Measurements from ENCODE around the gene EPM2AIP1.
"Not testable (repeated sequence)": the region's sequence is repeated elsewhere in the genome, so short reads cannot be mapped to it uniquely, and the experiment has no call there.

EPM2AIP1 gene

DNA sequence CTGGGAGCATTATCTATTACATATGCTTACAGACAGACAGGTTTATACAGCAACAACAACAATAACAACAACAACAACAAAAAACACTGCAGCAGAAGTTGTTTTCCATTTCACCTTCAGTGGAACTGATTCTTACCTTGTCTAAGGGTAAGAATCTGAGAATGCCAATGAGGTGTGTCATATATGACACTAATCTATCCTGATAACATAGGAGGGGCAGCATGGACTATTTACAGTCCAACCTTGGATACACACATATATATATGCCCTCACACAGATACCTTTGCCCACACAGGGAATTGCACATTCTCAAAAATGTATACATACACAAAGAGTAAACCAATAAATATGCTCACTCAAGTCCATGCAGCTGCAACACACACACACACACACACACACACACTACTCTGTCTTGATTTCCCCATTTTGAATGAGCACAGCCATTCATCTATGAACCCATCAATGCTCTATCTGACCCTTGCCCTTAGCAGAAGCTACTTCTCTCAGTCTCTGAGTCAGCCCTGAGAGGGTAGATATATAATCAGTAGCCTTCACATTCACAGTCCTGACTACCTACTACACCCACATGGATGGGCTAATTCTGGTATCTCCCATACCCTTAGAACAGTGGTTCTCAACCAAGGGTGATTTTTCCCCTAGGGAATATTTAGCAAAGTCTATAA is 38.3 kb downstream of the EPM2AIP1 start:
- DNase-seq (ENCODE audit: low read depth) = no peak

- not testable (repeated sequence) for DNase-seq (ENCODE audit: low read depth)
Measured at GRCh38 chr3:36947814-36948213, 45.1 kb downstream of the EPM2AIP1 start.

DNA sequence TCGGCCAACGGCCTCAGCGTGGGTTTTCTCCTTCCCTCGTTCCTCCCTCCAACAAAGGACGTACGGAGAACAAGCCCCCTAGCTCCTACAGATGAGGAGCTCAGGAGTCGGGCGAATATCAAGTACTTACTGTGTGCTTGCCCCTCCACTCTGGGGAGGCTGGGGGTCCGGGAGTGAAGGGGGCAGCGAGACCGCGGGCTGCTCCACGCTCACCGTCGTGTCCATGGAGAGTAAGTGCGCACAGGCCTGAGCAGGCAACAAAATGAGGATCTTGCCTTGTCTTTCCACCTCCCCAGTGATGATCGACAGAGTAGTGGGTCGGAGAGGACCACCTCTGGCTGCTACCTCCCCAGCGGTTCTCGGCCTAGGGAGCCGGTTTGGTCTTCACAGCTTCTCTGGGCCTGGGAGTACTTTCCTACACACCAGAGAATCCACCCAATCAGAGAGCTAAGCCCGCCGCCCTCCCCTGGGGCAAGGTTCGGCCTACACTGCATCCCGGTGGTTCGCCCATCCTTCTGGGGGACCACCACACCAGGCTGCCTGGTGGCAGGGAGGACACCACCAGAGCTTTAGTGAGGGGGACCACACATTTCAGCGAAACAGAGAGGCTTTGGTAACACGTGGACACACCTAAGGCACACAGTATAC is 47.5 kb downstream of the EPM2AIP1 start:
- DNase-seq (ENCODE audit: low read depth) = no peak

- DNase-seq (ENCODE audit: low read depth) = no peak
Measured at GRCh38 chr3:36944641-36945270, 48.2 kb downstream of the EPM2AIP1 start, which contains the start of gene TRANK1. TSS of gene TRANK1 (minus strand) at chr3:36945054. CDS start at chr3:36944809, 245 bp downstream.

- no peak for DNase-seq (ENCODE audit: low read depth)
Measured at GRCh38 chr3:36944012-36944640, 48.8 kb downstream of the EPM2AIP1 start.

DNA sequence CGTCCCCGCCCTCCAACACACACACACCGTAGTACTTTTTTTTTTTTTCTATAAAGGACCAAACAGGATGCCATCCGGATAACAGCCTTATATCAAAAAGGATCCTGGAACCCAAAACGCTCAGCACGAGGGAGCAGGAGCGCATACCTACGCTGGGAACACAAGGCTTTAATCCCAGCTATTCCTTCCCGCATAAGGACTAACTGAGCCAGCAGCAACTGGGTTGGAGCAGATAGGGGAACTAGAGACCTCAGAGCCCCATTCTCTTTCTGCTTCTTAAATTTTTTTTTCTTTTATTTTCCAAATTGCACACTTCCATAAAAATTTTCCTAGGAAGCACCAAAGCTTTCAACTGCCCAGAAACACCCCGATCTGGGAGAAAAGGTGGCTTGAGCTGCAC is 49.3 kb downstream of the EPM2AIP1 start:
- no peak for DNase-seq (ENCODE audit: low read depth)

DNA sequence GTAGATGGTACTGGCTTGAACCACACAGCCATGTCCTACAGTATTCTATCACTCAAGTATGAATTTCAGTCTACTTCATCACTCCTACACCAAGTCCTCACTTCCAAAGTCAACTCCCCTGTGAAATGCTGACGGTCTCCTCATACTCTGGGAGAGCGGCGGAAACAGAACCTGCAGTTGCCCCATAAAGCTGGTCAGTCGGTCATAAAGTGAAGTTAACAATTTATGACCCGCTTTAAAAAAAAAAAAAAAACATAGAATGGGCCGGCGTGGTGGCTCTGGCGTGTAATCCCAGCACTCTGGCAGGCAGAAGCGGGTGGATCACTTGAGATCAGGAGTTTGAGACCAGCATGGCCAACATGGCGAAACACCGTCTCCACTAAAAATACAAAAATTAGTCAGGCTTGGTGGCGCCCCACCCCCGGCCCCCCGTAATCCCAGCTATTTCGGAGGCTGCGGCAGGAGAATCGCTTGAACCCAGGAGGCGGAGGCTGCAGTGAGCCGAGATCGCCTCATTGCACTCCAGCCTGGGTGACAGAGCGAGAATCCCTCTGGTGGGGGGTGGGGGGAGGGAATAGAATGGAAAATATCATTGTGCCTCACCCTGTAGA is 50.2 kb downstream of the EPM2AIP1 start:
- no peak for DNase-seq (ENCODE audit: low read depth)

- DNase-seq (ENCODE audit: low read depth) = no peak
Measured at GRCh38 chr3:36941658-36942057, 51.3 kb downstream of the EPM2AIP1 start.

GRCh38 chr3:36941162-36941561 is 51.8 kb downstream of the EPM2AIP1 start:
- no peak for DNase-seq (ENCODE audit: low read depth)

DNA sequence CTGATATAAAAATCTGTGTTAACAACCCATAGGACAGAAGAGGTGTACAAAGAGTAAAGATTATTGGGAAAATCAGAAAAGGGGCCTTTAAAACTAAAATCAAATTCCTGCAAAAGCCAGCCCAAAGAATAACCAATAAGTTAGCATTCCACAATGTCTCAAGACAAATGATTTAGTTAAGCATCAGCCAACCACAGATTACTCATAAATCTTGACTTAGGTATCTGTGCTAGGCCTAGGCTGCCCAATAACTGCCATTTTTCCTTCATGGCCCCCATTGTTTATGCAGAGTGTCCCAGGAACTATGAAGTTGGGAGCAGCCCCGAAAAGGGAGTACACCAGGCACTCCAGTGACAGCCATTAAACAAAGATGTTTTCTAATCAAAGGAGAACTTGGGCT is 55.4 kb downstream of the EPM2AIP1 start:
- no peak for DNase-seq (ENCODE audit: low read depth)
